SK-N-SH treated with all-trans-retinoic acid at 6 μM for 48 hours (cell line): ENCODE measurements around the gene TNFRSF12A.
A peak's percentile ranks its signal among the peaks of the same experiment; 100 is the strongest.

ENCODE experiments used
- ATAC-seq: fragments of 200-7000 bp; cut with Tn5 transposase; 3 replicates; pipeline ENCODE4 v1.9.1; 2020; ENCODE audit warnings: mild to moderate bottlenecking, moderate library complexity
- BACH2 ChIP-seq: fragments of 250-450 bp; sonication (Bioruptor Pico); IDR thresholded peaks from 2 replicates; pipeline ENCODE4 v1.9.0; 2021; ENCODE audit warnings: mild to moderate bottlenecking, borderline replicate concordance
- CSDC2 ChIP-seq: fragments of 250-450 bp; sonication (Bioruptor Pico); IDR thresholded peaks from 2 replicates; pipeline ENCODE4 v1.5.0; 2020; ENCODE audit warnings: mild to moderate bottlenecking, moderate library complexity
- ESRRG ChIP-seq: fragments of 250-450 bp; sonication (Bioruptor Pico); IDR thresholded peaks from 2 replicates; pipeline ENCODE4 v1.6.1; 2021; ENCODE audit warnings: mild to moderate bottlenecking
- GLIS3 ChIP-seq: fragments of 250-450 bp; sonication (Bioruptor Pico); IDR thresholded peaks from 2 replicates; pipeline ENCODE4 v1.5.0; 2020; ENCODE audit warnings: mild to moderate bottlenecking, moderate library complexity
- ISL1 ChIP-seq: fragments of 250-450 bp; sonication (Bioruptor Pico); IDR thresholded peaks from 2 replicates; pipeline ENCODE4 v2.1.2; 2022; ENCODE audit warnings: mild to moderate bottlenecking, moderate library complexity
- SNAI2 ChIP-seq: fragments of 250-450 bp; sonication (Bioruptor Pico); IDR thresholded peaks from 2 replicates; pipeline ENCODE4 v1.5.0; 2020; ENCODE audit warnings: mild to moderate bottlenecking, moderate library complexity
- TCF4 ChIP-seq: fragments of 250-450 bp; sonication (Bioruptor Pico); IDR thresholded peaks from 2 replicates; pipeline ENCODE4 v1.8.0; 2021; ENCODE audit warnings: mild to moderate bottlenecking, moderate library complexity, borderline replicate concordance
- TOX ChIP-seq: fragments of 250-450 bp; sonication (Bioruptor Pico); IDR thresholded peaks from 2 replicates; pipeline ENCODE4 v1.8.0; 2021; ENCODE audit warnings: mild to moderate bottlenecking, moderate library complexity, borderline replicate concordance
- ZC3H10 ChIP-seq: fragments of 250-450 bp; sonication (Bioruptor Pico); IDR thresholded peaks from 2 replicates; pipeline ENCODE4 v1.5.1; 2021; ENCODE audit warnings: mild to moderate bottlenecking, moderate library complexity
- ZFP3 ChIP-seq: fragments of 250-450 bp; sonication (Bioruptor Pico); IDR thresholded peaks from 2 replicates; pipeline ENCODE4 v1.5.0; 2020; ENCODE audit warnings: mild to moderate bottlenecking, moderate library complexity
- ZFP30 ChIP-seq: fragments of 450-650 bp; formaldehyde crosslinking; IDR thresholded peaks from 2 replicates; pipeline ENCODE4 v1.5.0; 2022; ENCODE audit warnings: mild to moderate bottlenecking, moderate library complexity
- ZNF70 ChIP-seq: fragments of 450-650 bp; formaldehyde crosslinking; IDR thresholded peaks from 2 replicates; pipeline ENCODE4 v1.5.0; 2020; ENCODE audit warnings: mild to moderate bottlenecking, moderate library complexity
- ZNF8 ChIP-seq: fragments of 450-650 bp; formaldehyde crosslinking; IDR thresholded peaks from 2 replicates; pipeline ENCODE4 v1.5.0; 2020; ENCODE audit warnings: mild to moderate bottlenecking, moderate library complexity
- TF ChIP-seq, protein P1 (sequence below): fragments of 250-450 bp; sonication (Bioruptor Pico); IDR thresholded peaks from 2 replicates; pipeline ENCODE4 v1.5.1; 2020; ENCODE audit warnings: low read depth, mild to moderate bottlenecking, moderate library complexity
- TF ChIP-seq, protein P2 (sequence below): fragments of 250-450 bp; sonication (Bioruptor Pico); IDR thresholded peaks from 2 replicates; pipeline ENCODE4 v1.5.1; 2021; ENCODE audit warnings: mild to moderate bottlenecking, moderate library complexity
- TF ChIP-seq, protein P3 (sequence below): fragments of 250-450 bp; sonication (Bioruptor Pico); IDR thresholded peaks from 2 replicates; pipeline ENCODE4 v1.5.0; 2020; ENCODE audit warnings: mild to moderate bottlenecking, moderate library complexity
- TF ChIP-seq, protein P4 (sequence below): fragments of 250-450 bp; sonication (Bioruptor Pico); IDR thresholded peaks from 2 replicates; pipeline ENCODE4 v1.8.0; 2021; ENCODE audit warnings: low read depth, mild to moderate bottlenecking, moderate library complexity, borderline replicate concordance
- TF ChIP-seq, protein P5 (sequence below): fragments of 250-450 bp; sonication (Bioruptor Pico); IDR thresholded peaks from 2 replicates; pipeline ENCODE4 v1.8.0; 2020; ENCODE audit warnings: mild to moderate bottlenecking, moderate library complexity, borderline replicate concordance

Gene TNFRSF12A

GRCh38 chr16:2979669-2980226, 40.4 kb upstream of the TNFRSF12A start (continued):
- TF ChIP-seq, protein P1, sequence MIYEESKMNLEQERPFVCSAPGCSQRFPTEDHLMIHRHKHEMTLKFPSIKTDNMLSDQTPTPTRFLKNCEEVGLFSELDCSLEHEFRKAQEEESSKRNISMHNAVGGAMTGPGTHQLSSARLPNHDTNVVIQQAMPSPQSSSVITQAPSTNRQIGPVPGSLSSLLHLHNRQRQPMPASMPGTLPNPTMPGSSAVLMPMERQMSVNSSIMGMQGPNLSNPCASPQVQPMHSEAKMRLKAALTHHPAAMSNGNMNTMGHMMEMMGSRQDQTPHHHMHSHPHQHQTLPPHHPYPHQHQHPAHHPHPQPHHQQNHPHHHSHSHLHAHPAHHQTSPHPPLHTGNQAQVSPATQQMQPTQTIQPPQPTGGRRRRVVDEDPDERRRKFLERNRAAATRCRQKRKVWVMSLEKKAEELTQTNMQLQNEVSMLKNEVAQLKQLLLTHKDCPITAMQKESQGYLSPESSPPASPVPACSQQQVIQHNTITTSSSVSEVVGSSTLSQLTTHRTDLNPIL (CRISPR knock-in tag), result no peak

- ATAC-seq, result peak; percentile 89
- TF ChIP-seq GLIS3 (CRISPR knock-in tag) (no peak), ZFP30 (CRISPR knock-in tag) (no peak), ESRRG (no peak)
Observed at GRCh38 chr16:2980227-2981176, 39.7 kb upstream of the TNFRSF12A start, which contains the start of gene PKMYT1. Gene PKMYT1 (minus strand): TSS chr16:2980446. CDS start chr16:2979657, 789 bp downstream.

- ATAC-seq, result no peak
Observed at GRCh38 chr16:2981177-2981898, 38.8 kb upstream of the TNFRSF12A start.

GRCh38 chr16:2981899-2982250, 38.3 kb upstream of the TNFRSF12A start:
- no peak for ATAC-seq
- TF ChIP-seq BACH2 (CRISPR knock-in tag) (no peak), ISL1 (CRISPR knock-in tag) (no peak), ZC3H10 (CRISPR knock-in tag) (no peak), TCF4 (CRISPR knock-in tag) (no peak), CSDC2 (CRISPR knock-in tag) (no peak), TOX (no peak), ZFP3 (no peak), ZNF8 (CRISPR knock-in tag) (no peak)
- TF ChIP-seq, protein P1 (CRISPR knock-in tag), result no peak
- TF ChIP-seq, protein P2, sequence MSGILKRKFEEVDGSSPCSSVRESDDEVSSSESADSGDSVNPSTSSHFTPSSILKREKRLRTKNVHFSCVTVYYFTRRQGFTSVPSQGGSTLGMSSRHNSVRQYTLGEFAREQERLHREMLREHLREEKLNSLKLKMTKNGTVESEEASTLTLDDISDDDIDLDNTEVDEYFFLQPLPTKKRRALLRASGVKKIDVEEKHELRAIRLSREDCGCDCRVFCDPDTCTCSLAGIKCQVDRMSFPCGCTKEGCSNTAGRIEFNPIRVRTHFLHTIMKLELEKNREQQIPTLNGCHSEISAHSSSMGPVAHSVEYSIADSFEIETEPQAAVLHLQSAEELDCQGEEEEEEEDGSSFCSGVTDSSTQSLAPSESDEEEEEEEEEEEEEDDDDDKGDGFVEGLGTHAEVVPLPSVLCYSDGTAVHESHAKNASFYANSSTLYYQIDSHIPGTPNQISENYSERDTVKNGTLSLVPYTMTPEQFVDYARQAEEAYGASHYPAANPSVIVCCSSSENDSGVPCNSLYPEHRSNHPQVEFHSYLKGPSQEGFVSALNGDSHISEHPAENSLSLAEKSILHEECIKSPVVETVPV, result no peak
- TF ChIP-seq, protein P3, sequence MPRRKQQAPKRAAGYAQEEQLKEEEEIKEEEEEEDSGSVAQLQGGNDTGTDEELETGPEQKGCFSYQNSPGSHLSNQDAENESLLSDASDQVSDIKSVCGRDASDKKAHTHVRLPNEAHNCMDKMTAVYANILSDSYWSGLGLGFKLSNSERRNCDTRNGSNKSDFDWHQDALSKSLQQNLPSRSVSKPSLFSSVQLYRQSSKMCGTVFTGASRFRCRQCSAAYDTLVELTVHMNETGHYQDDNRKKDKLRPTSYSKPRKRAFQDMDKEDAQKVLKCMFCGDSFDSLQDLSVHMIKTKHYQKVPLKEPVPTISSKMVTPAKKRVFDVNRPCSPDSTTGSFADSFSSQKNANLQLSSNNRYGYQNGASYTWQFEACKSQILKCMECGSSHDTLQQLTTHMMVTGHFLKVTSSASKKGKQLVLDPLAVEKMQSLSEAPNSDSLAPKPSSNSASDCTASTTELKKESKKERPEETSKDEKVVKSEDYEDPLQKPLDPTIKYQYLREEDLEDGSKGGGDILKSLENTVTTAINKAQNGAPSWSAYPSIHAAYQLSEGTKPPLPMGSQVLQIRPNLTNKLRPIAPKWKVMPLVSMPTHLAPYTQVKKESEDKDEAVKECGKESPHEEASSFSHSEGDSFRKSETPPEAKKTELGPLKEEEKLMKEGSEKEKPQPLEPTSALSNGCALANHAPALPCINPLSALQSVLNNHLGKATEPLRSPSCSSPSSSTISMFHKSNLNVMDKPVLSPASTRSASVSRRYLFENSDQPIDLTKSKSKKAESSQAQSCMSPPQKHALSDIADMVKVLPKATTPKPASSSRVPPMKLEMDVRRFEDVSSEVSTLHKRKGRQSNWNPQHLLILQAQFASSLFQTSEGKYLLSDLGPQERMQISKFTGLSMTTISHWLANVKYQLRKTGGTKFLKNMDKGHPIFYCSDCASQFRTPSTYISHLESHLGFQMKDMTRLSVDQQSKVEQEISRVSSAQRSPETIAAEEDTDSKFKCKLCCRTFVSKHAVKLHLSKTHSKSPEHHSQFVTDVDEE (CRISPR knock-in tag), result no peak
- TF ChIP-seq, protein P4, sequence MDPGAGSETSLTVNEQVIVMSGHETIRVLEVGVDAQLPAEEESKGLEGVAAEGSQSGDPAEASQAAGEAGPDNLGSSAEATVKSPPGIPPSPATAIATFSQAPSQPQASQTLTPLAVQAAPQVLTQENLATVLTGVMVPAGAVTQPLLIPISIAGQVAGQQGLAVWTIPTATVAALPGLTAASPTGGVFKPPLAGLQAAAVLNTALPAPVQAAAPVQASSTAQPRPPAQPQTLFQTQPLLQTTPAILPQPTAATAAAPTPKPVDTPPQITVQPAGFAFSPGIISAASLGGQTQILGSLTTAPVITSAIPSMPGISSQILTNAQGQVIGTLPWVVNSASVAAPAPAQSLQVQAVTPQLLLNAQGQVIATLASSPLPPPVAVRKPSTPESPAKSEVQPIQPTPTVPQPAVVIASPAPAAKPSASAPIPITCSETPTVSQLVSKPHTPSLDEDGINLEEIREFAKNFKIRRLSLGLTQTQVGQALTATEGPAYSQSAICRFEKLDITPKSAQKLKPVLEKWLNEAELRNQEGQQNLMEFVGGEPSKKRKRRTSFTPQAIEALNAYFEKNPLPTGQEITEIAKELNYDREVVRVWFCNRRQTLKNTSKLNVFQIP, result no peak

More at GRCh38 chr16:2981177-2981898, 38.8 kb upstream of the TNFRSF12A start:
- TF ChIP-seq ZFP30 (CRISPR knock-in tag) (no peak), SNAI2 (CRISPR knock-in tag) (no peak), ZNF70 (no peak)
- TF ChIP-seq, protein P4, result no peak
- TF ChIP-seq, protein P5, sequence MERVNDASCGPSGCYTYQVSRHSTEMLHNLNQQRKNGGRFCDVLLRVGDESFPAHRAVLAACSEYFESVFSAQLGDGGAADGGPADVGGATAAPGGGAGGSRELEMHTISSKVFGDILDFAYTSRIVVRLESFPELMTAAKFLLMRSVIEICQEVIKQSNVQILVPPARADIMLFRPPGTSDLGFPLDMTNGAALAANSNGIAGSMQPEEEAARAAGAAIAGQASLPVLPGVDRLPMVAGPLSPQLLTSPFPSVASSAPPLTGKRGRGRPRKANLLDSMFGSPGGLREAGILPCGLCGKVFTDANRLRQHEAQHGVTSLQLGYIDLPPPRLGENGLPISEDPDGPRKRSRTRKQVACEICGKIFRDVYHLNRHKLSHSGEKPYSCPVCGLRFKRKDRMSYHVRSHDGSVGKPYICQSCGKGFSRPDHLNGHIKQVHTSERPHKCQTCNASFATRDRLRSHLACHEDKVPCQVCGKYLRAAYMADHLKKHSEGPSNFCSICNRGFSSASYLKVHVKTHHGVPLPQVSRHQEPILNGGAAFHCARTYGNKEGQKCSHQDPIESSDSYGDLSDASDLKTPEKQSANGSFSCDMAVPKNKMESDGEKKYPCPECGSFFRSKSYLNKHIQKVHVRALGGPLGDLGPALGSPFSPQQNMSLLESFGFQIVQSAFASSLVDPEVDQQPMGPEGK, result no peak
